Tibial artery (tissue), 4 donors: Measurements from ENCODE around the gene PUM1.

ENCODE experiments used
- DNase-seq, 2 donors: peaks; one replicate each; pipeline ENCODE4 v3.0.0-alpha.2; 2019
- H3K27ac ChIP-seq, 2 donors: fragments of 200-600 bp; sonication (generic) in 1 of 2; 1 replicate in 1 of 2; 2 replicates in 1 of 2; pipeline ENCODE4 v1.5.1; 2018 to 2019; ENCODE audit warnings: mild to moderate bottlenecking in 1 of 2
- H3K27me3 ChIP-seq, 2 donors: fragments of 200-600 bp; sonication (generic) in 1 of 2; one replicate each; pipeline versions ENCODE4 v1.5.1 to v1.6.0; 2016 to 2019
- H3K36me3 ChIP-seq, 3 donors: fragments of 200-600 bp; sonication (generic) in 2 of 3; one replicate each; pipeline ENCODE4 v1.5.1; 2016 to 2019; ENCODE audit warnings: mild to moderate bottlenecking in 2 of 3
- H3K4me1 ChIP-seq, 4 donors: fragments of 200-600 bp; sonication (generic) in 2 of 4; 1 replicate in 3 of 4; 2 replicates in 1 of 4; pipeline ENCODE4 v1.5.1; 2016 to 2019
- H3K4me3 ChIP-seq, 2 donors: fragments of 200-600 bp; sonication (generic) in 1 of 2; 1 replicate in 1 of 2; 2 replicates in 1 of 2; pipeline ENCODE4 v1.5.1; 2018 to 2019; ENCODE audit warnings: mild to moderate bottlenecking in 2 of 2
- H3K9me3 ChIP-seq, 3 donors: fragments of 200-600 bp; sonication (generic) in 1 of 3; one replicate each; pipeline ENCODE4 v1.5.1; 2016 to 2019
- intact Hi-C: fragments of 100-400 bp; cut with DNase I; formaldehyde crosslinking; loops from one replicate; pipeline ENCODE4 v1.15.0; 2023; ENCODE audit warnings: low total_unique reads
- TF ChIP-seq, protein P1 (sequence below), 2 experiments: fragments of 200-600 bp in 1 of 2; fragments of 450-650 bp in 1 of 2; IDR thresholded peaks; one replicate each; pipeline ENCODE4 v1.5.1; 2017 to 2019; ENCODE audit warnings: antibody characterized with exemption in 2 of 2, mild to moderate bottlenecking in 1 of 2, moderate library complexity in 1 of 2

Gene PUM1

DNA sequence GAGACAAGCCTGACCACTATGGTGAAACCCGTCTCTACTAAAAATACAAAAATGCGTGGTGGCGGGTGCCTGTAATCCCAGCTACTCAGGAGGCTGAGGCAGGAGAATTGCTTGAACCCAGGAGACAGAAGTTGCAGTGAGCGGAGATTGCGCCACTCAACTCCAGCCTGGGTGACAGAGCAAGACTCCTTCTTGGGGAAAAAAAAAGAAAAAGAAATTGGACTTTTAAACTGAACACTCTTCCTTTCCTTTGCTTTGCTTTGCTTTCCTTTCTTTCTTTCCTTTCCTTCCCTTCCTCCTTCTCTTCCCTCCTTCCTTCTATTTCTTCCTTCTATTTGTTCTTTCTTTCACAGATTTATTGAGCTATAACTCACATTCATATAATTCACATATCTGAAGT is 43.3 kb upstream of the PUM1 start:
- no peak overlapping the region for H3K4me3 ChIP-seq
- TF ChIP-seq, protein P1, sequence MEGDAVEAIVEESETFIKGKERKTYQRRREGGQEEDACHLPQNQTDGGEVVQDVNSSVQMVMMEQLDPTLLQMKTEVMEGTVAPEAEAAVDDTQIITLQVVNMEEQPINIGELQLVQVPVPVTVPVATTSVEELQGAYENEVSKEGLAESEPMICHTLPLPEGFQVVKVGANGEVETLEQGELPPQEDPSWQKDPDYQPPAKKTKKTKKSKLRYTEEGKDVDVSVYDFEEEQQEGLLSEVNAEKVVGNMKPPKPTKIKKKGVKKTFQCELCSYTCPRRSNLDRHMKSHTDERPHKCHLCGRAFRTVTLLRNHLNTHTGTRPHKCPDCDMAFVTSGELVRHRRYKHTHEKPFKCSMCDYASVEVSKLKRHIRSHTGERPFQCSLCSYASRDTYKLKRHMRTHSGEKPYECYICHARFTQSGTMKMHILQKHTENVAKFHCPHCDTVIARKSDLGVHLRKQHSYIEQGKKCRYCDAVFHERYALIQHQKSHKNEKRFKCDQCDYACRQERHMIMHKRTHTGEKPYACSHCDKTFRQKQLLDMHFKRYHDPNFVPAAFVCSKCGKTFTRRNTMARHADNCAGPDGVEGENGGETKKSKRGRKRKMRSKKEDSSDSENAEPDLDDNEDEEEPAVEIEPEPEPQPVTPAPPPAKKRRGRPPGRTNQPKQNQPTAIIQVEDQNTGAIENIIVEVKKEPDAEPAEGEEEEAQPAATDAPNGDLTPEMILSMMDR (IDR thresholded peaks at IDR 0.05), result no peak
- peaks cover 0 to 8% (median 0%) of the 10 kb centered on the region in 4 donors for H3K4me1 ChIP-seq
- H3K27me3 ChIP-seq, result peaks cover 0 to 4% of the 10 kb centered on the region in 2 donors
- intact Hi-C loops, result no loop called here
- H3K9me3 ChIP-seq, result no peaks in the 10 kb centered on the region
- H3K36me3 ChIP-seq, result no peaks in the 10 kb centered on the region
- DNase-seq, result no peak
- H3K27ac ChIP-seq, result no peak overlapping the region

DNA sequence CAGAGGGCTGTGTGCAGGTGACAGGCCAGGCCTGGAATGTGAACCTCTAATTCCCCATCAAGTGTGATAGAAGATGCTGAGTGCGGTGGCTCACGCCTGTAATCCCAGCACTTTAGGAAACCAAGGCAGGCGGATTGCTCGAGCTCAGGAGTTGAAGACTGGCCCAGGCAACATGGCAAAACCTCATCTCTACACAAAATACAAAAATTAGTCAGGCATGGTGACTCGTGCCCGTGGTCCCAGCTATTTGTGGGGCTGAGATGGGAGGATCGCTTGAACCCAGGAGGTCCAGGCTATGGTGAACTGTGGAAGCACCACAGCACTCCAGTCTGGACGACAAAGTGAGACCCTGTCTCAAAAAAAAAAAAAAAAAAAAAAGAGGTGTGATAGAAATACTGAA is 40.1 kb upstream of the PUM1 start:
- Histone ChIP-seq H3K9me3 (no peaks in the 10 kb centered on the region), H3K4me3 (no peak overlapping the region), H3K36me3 (no peaks in the 10 kb centered on the region), H3K27me3 (no peaks in the 10 kb centered on the region), H3K4me1 (peaks cover 0 to 4% (median 0%) of the 10 kb centered on the region in 4 donors), H3K27ac (no peak overlapping the region)
- intact Hi-C loops, result no loop called here
- TF ChIP-seq, protein P1 (IDR thresholded peaks at IDR 0.05), result no peak
- DNase-seq, result no peak

DNA sequence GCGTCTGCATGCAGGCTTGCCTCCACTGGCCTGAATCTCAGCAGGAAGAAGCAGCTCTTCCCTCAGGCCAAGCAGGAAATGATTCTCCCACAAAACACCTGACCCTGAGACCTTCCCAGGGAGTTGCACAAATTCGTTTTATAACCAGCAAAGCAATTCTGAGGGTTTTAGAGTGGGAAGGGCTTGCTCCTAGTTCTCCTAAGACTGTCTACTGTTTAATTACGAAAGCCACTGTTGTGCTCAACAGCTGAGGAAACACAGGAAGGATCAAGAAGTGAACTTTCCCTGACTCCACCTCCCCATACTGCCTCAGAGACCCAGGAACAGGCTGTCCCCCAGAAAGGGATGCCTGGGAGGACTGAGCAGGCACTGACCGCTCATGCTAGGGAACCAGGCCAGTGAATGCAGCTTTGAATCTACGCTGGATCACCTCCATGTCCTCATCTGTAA is 37.0 kb upstream of the PUM1 start:
- Histone ChIP-seq H3K27me3 (no peaks in the 10 kb centered on the region), H3K4me3 (no peak overlapping the region), H3K27ac (no peak overlapping the region), H3K9me3 (no peaks in the 10 kb centered on the region), H3K36me3 (no peaks in the 10 kb centered on the region), H3K4me1 (peaks cover 0 to 4% (median 0%) of the 10 kb centered on the region in 4 donors)
- peak in 1 of 2 donors; percentile 35 for DNase-seq
- intact Hi-C loops, result no loop called here
- TF ChIP-seq, protein P1 (IDR thresholded peaks at IDR 0.05), result no peak

GRCh38 chr1:31101147-31101502 is 35.6 kb upstream of the PUM1 start:
- H3K4me1 ChIP-seq, result peaks cover 0 to 4% (median 0%) of the 10 kb centered on the region in 4 donors
- TF ChIP-seq, protein P1 (IDR thresholded peaks at IDR 0.05), result no peak
- H3K4me3 ChIP-seq, result no peak overlapping the region
- DNase-seq, result no peak
- no peak overlapping the region for H3K27ac ChIP-seq
- no peaks in the 10 kb centered on the region for H3K27me3 ChIP-seq
- no peaks in the 10 kb centered on the region for H3K9me3 ChIP-seq
- no peaks in the 10 kb centered on the region for H3K36me3 ChIP-seq
- intact Hi-C loops, result no loop called here

GRCh38 chr1:31099293-31100032 is 33.9 kb upstream of the PUM1 start:
- no peaks in the 10 kb centered on the region for H3K27me3 ChIP-seq
- no peaks in the 10 kb centered on the region for H3K9me3 ChIP-seq
- H3K27ac ChIP-seq, result no peak overlapping the region
- peaks cover 0 to 4% (median 0%) of the 10 kb centered on the region in 4 donors for H3K4me1 ChIP-seq
- no peak for DNase-seq
- TF ChIP-seq, protein P1 (IDR thresholded peaks at IDR 0.05), result no peak
- no peak overlapping the region for H3K4me3 ChIP-seq
- no peaks in the 10 kb centered on the region for H3K36me3 ChIP-seq
- intact Hi-C loops, result no loop called here
